T-cell (primary cell): ENCODE measurements around the gene KIAA1217. TPM values are rescaled to one million over a fixed set of nuclear protein-coding genes. Genes with fewer than 3 reads are reported as not detected.

Experiments used
- ATAC-seq, 4 experiments: fragments of 200-7000 bp in 3 of 4; fragments of 150-1000 bp in 1 of 4; cut with Tn5 transposase; replicated peaks in 1 of 4; 1 replicate in 3 of 4; 2 replicates in 1 of 4; pipeline ENCODE4 v1.10.0; 2021; ENCODE audit warnings: moderate library complexity in 3 of 4, mild to moderate bottlenecking in 2 of 4, moderate number of reproducible peaks in 1 of 4
- CTCF ChIA-PET, 2 donors: fragments of 300-600 bp; sonication (Branson Sonifier 250); formaldehyde crosslinking; loops; one replicate each; lab custom pipeline; 2022; ENCODE audit warnings: antibody characterized with exemption in 2 of 2; lab: Charles Lee
- POLR2A ChIA-PET, 2 donors: fragments of 300-600 bp; sonication (Branson Sonifier 250); formaldehyde crosslinking; loops; one replicate each; lab custom pipeline; 2022; ENCODE audit warnings: antibody characterized with exemption in 2 of 2; lab: Charles Lee
- DNase-seq, 35 experiments: peaks; one replicate each; pipeline versions ENCODE4 v3.0.0 to v3.0.0-alpha.2; 2013 to 2023
- H3K27ac ChIP-seq: one replicate; pipeline ENCODE4 v1.5.1; 2013; ENCODE audit warnings: low read length
- H3K27me3 ChIP-seq, 2 experiments: replicated peaks in 1 of 2; 1 replicate in 1 of 2; 2 replicates in 1 of 2; pipeline versions ENCODE4 v1.6.1 to v1.7.0; 2013; ENCODE audit warnings: low read length in 1 of 2, mixed read lengths in 1 of 2; ENCODE audit not compliant: control insufficient read depth in 2 of 2, insufficient read depth in 2 of 2; ENCODE audit errors: extremely low read depth in 1 of 2
- H3K36me3 ChIP-seq, 2 donors: 1 replicate in 1 of 2; 2 replicates in 1 of 2; pipeline versions ENCODE4 v1.6.1 to v1.7.0; 2013; ENCODE audit warnings: low read length in 1 of 2; ENCODE audit not compliant: control insufficient read depth in 2 of 2, insufficient read depth in 1 of 2; ENCODE audit errors: extremely low read depth in 1 of 2
- H3K4me1 ChIP-seq, 2 experiments: 1 replicate in 1 of 2; 2 replicates in 1 of 2; pipeline versions ENCODE4 v1.6.1 to v1.7.0; 2013; ENCODE audit warnings: low read length in 2 of 2, mixed read lengths in 1 of 2; ENCODE audit not compliant: insufficient read depth in 2 of 2, control insufficient read depth in 1 of 2; ENCODE audit errors: extremely low read depth in 1 of 2
- H3K4me3 ChIP-seq, 2 donors: 1 replicate in 1 of 2; 2 replicates in 1 of 2; pipeline versions ENCODE4 v1.5.1 to v1.7.0; 2013; ENCODE audit warnings: mild to moderate bottlenecking in 2 of 2, low read length in 1 of 2, moderate library complexity in 1 of 2; ENCODE audit not compliant: control insufficient read depth in 1 of 2; ENCODE audit errors: extremely low read depth in 1 of 2
- H3K9me3 ChIP-seq: 2 replicates; pipeline ENCODE4 v1.7.0; 2013
- H3K27ac Mint-ChIP-seq, 2 donors: one replicate each; pipeline ENCODE4 v1.8.0; 2020 to 2021; ENCODE audit warnings: mild to moderate bottlenecking in 2 of 2, mixed read lengths in 2 of 2
- H3K27me3 Mint-ChIP-seq, 2 donors: one replicate each; pipeline ENCODE4 v1.8.0; 2021 to 2022; ENCODE audit warnings: mixed read lengths in 2 of 2
- H3K36me3 Mint-ChIP-seq: one replicate; pipeline ENCODE4 v1.8.0; 2021; ENCODE audit warnings: mixed read lengths
- H3K4me1 Mint-ChIP-seq, 3 donors: one replicate each; pipeline ENCODE4 v1.8.0; 2020 to 2022; ENCODE audit warnings: mixed read lengths in 3 of 3, mild to moderate bottlenecking in 1 of 3
- H3K4me3 Mint-ChIP-seq, 3 donors: one replicate each; pipeline ENCODE4 v1.8.0; 2020 to 2022; ENCODE audit warnings: mild to moderate bottlenecking in 3 of 3, mixed read lengths in 3 of 3, moderate library complexity in 3 of 3
- H3K9me3 Mint-ChIP-seq, 3 donors: one replicate each; pipeline ENCODE4 v1.8.0; 2020 to 2022; ENCODE audit warnings: mixed read lengths in 3 of 3
- WGBS: methylation state at CpG from one replicate; pipeline ENCODE4 v1.1.5; 2013; ENCODE audit warnings: missing lambda C conversion rate; ENCODE audit not compliant: insufficient coverage; 5-methylcytosine and 5-hydroxymethylcytosine counted together
- total RNA-seq, 35 experiments: library from RNA in 6 of 35; stranded (reverse) in 6 of 35; fragments of 120-200 nt in 1 of 35; gene quantifications; one replicate each; pipeline versions ENCODE4 v1.2.1 to v1.2.4 and lab custom pipeline; 2013 to 2026

The KIAA1217 gene
- total RNA-seq, 5 donors from 2014 or later (not counting 1 experiment from before 2014, with no cell fraction given), result 0.12 to 1.2 (median 0.66) TPM; not detected in 1

- 100% methylated on average over 1 of the region's 3 CpGs for WGBS
- Histone ChIP-seq H3K27me3 (no peaks in the 10 kb centered on the region), H3K4me1 (no peaks in the 10 kb centered on the region), H3K27ac (no peak overlapping the region), H3K9me3 (no peaks in the 10 kb centered on the region), H3K36me3 (no peaks in the 10 kb centered on the region), H3K4me3 (no peak overlapping the region)
- H3K27me3 Mint-ChIP-seq, result peaks cover 0 to 3% of the 10 kb centered on the region in 2 donors
- H3K4me1 Mint-ChIP-seq, result no peaks in the 10 kb centered on the region
- ChIA-PET POLR2A (no interaction called here), CTCF (no interaction called here)
- DNase-seq (no peak), ATAC-seq (no peak)
- no peak overlapping the region for H3K27ac Mint-ChIP-seq
- H3K9me3 Mint-ChIP-seq, result peaks cover 0 to 16% (median 8%) of the 10 kb centered on the region in 3 donors
- no peaks in the 10 kb centered on the region for H3K36me3 Mint-ChIP-seq
- no peak overlapping the region for H3K4me3 Mint-ChIP-seq
Measured at GRCh38 chr10:24371396-24371795, 162.5 kb downstream of the KIAA1217 start.

- Mint-ChIP-seq H3K9me3 (peaks cover 0 to 16% (median 8%) of the 10 kb centered on the region in 3 donors), H3K36me3 (no peaks in the 10 kb centered on the region), H3K27ac (no peak overlapping the region), H3K4me3 (no peak overlapping the region), H3K4me1 (no peaks in the 10 kb centered on the region), H3K27me3 (peaks cover 0 to 4% of the 10 kb centered on the region in 2 donors)
- Histone ChIP-seq H3K27me3 (no peaks in the 10 kb centered on the region), H3K27ac (no peak overlapping the region), H3K9me3 (no peaks in the 10 kb centered on the region), H3K36me3 (no peaks in the 10 kb centered on the region), H3K4me3 (no peak overlapping the region), H3K4me1 (no peaks in the 10 kb centered on the region)
- 54% methylated on average over 2 of the region's 7 CpGs for WGBS
- ChIA-PET CTCF (no interaction called here), POLR2A (no interaction called here)
- DNase-seq (no peak), ATAC-seq (no peak)
Measured at GRCh38 chr10:24374134-24374915, 165.4 kb downstream of the KIAA1217 start.

- POLR2A ChIA-PET, result no interaction called here
Measured at GRCh38 chr10:24375510-24375909, 166.6 kb downstream of the KIAA1217 start.

GRCh38 chr10:24376731-24377130 lies 167.8 kb downstream of the KIAA1217 start:
- H3K4me1 ChIP-seq, result no peaks in the 10 kb centered on the region
- no peaks in the 10 kb centered on the region for H3K9me3 ChIP-seq
- no peaks in the 10 kb centered on the region for H3K36me3 ChIP-seq
- no peaks in the 10 kb centered on the region for H3K4me1 Mint-ChIP-seq
- ATAC-seq (no peak), DNase-seq (no peak)
- ChIA-PET CTCF (no interaction called here), POLR2A (no interaction called here)
- no peak overlapping the region for H3K4me3 ChIP-seq
- no peaks in the 10 kb centered on the region for H3K36me3 Mint-ChIP-seq
- H3K4me3 Mint-ChIP-seq, result no peak overlapping the region
- WGBS, result 94% methylated on average over 2 of the region's 4 CpGs
- H3K9me3 Mint-ChIP-seq, result peaks cover 0 to 15% (median 8%) of the 10 kb centered on the region in 3 donors
- peaks cover 4 to 6% of the 10 kb centered on the region in 2 donors for H3K27me3 Mint-ChIP-seq
- no peak overlapping the region for H3K27ac ChIP-seq
- no peak overlapping the region for H3K27ac Mint-ChIP-seq
- H3K27me3 ChIP-seq, result no peaks in the 10 kb centered on the region

More at GRCh38 chr10:24375510-24375909, 166.6 kb downstream of the KIAA1217 start:
- no peaks in the 10 kb centered on the region for H3K9me3 ChIP-seq
- CTCF ChIA-PET, result interaction anchor here in 1 of 2 donors (0.6 kb wide), 2 partner anchors 39 to 71 kb away, joined by 3 to 5 read pairs; no protein-coding TSS in a partner anchor
- Mint-ChIP-seq H3K27me3 (peaks cover 0 to 4% of the 10 kb centered on the region in 2 donors), H3K4me3 (no peak overlapping the region), H3K27ac (no peak overlapping the region), H3K4me1 (no peaks in the 10 kb centered on the region), H3K9me3 (peaks cover 0 to 16% (median 8%) of the 10 kb centered on the region in 3 donors), H3K36me3 (no peaks in the 10 kb centered on the region)
- ATAC-seq, result no peak
- DNase-seq, result no peak
- H3K27ac ChIP-seq, result no peak overlapping the region
- no peaks in the 10 kb centered on the region for H3K36me3 ChIP-seq
- no peaks in the 10 kb centered on the region for H3K27me3 ChIP-seq
- H3K4me3 ChIP-seq, result no peak overlapping the region
- no CpG with 5 or more reads among the region's 4 CpGs for WGBS
- no peaks in the 10 kb centered on the region for H3K4me1 ChIP-seq

- POLR2A ChIA-PET, result no interaction called here
- peaks cover 0 to 3% (median under 1%) of the 10 kb centered on the region in 3 donors for H3K9me3 Mint-ChIP-seq
- H3K36me3 Mint-ChIP-seq, result no peaks in the 10 kb centered on the region
- Histone ChIP-seq H3K27ac (no peak overlapping the region), H3K36me3 (no peaks in the 10 kb centered on the region), H3K4me3 (no peak overlapping the region), H3K9me3 (no peaks in the 10 kb centered on the region), H3K27me3 (peaks cover 0 to 2% of the 10 kb centered on the region in 2 experiments), H3K4me1 (no peaks in the 10 kb centered on the region)
- CTCF ChIA-PET, result no interaction called here
- H3K27me3 Mint-ChIP-seq, result peaks cover 6 to 7% of the 10 kb centered on the region in 2 donors
- no peaks in the 10 kb centered on the region for H3K4me1 Mint-ChIP-seq
- WGBS, result 68% methylated on average over 3 of the region's 6 CpGs
- no peak overlapping the region for H3K27ac Mint-ChIP-seq
- ATAC-seq, result no peak
- H3K4me3 Mint-ChIP-seq, result no peak overlapping the region
- no peak for DNase-seq
Measured at GRCh38 chr10:24378126-24378920, 169.4 kb downstream of the KIAA1217 start.

GRCh38 chr10:24381235-24382010 lies 172.5 kb downstream of the KIAA1217 start:
- no peaks in the 10 kb centered on the region for H3K36me3 ChIP-seq
- no peak overlapping the region for H3K27ac ChIP-seq
- ATAC-seq, result no peak
- H3K27me3 ChIP-seq, result peaks cover 0 to 13% of the 10 kb centered on the region in 2 experiments
- peaks cover 7 to 14% of the 10 kb centered on the region in 2 donors for H3K27me3 Mint-ChIP-seq
- H3K36me3 Mint-ChIP-seq, result no peaks in the 10 kb centered on the region
- 92% methylated on average over 5 of the region's 9 CpGs for WGBS
- POLR2A ChIA-PET, result no interaction called here
- no peak for DNase-seq
- no peak overlapping the region for H3K27ac Mint-ChIP-seq
- no peak overlapping the region for H3K4me3 ChIP-seq
- CTCF ChIA-PET, result interaction anchor here in 1 of 2 donors (0.7 kb wide), 1 partner anchor 243 kb away, joined by 5 read pairs; no protein-coding TSS in a partner anchor
- H3K9me3 ChIP-seq, result no peaks in the 10 kb centered on the region
- no peaks in the 10 kb centered on the region for H3K4me1 Mint-ChIP-seq
- H3K4me3 Mint-ChIP-seq, result no peak overlapping the region
- no peaks in the 10 kb centered on the region for H3K9me3 Mint-ChIP-seq
- H3K4me1 ChIP-seq, result no peaks in the 10 kb centered on the region
